ENCODE results near the gene KDM7A. TPM values are rescaled to one million over a fixed set of nuclear protein-coding genes. Genes with fewer than 3 reads are reported as not detected.
"Not testable (repeated sequence)": the region's sequence is repeated elsewhere in the genome, so short reads cannot be mapped to it uniquely, and the experiment has no call there.

The KDM7A gene
- polyA plus RNA-seq, 1 donor from 2014 or later, result 8.2 TPM

DNA sequence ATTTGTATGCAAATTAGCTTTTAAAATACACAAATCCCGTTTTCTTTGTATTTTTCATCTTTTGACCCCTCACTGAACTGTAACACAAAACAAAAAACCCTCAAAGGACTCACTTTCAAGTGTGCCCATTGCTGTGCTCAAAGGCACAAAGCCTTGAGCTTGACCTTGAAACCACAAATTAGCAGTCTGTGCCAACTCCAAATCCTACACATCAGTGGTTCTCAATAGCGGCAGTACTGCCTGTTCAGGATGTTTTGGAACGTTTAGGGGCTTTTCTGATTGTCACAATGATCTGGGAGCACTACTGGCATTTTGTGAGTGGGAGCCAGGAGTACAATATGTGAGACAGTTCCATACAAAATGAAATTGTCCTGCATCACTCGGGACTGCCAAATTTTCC is 55.5 kb downstream of the KDM7A start:
- Histone ChIP-seq H3K4me3 (ENCODE audit: low read length) (no peak overlapping the region), H3K9me2 (ENCODE audit: insufficient read depth, low read length) (no peaks in the 10 kb centered on the region), H3F3A (ENCODE audit: insufficient read depth, low read length, poor library complexity, severe bottlenecking) (peaks cover 3% of the 10 kb centered on the region), H3K9me3 (ENCODE audit: low read length) (no peaks in the 10 kb centered on the region), H3K9ac (ENCODE audit: low read length) (no peak overlapping the region), H3K36me3 (ENCODE audit: insufficient read depth, low read length) (no peaks in the 10 kb centered on the region), H3K79me2 (replicated peaks; ENCODE audit: insufficient read depth, low read length) (no peaks in the 10 kb centered on the region), H3K4me2 (ENCODE audit: low read length) (no peak overlapping the region), H3K27ac (ENCODE audit: low read length) (no peak overlapping the region), H4K20me1 (ENCODE audit: insufficient read depth) (no peaks in the 10 kb centered on the region), H2AFZ (ENCODE audit: low read depth, low read length) (no peak overlapping the region), H3K27me3 (ENCODE audit: insufficient read depth, low read depth, low read length) (no peaks in the 10 kb centered on the region)
- no peak for TF ChIP-seq EZH2 (IDR thresholded peaks at IDR 0.05; ENCODE audit: borderline replicate concordance, insufficient read depth, low read length, poor library complexity, severe bottlenecking)
- no peak for TF ChIP-seq TAF1 (IDR thresholded peaks at IDR 0.05; ENCODE audit: low read depth)
- TF ChIP-seq, protein P1, sequence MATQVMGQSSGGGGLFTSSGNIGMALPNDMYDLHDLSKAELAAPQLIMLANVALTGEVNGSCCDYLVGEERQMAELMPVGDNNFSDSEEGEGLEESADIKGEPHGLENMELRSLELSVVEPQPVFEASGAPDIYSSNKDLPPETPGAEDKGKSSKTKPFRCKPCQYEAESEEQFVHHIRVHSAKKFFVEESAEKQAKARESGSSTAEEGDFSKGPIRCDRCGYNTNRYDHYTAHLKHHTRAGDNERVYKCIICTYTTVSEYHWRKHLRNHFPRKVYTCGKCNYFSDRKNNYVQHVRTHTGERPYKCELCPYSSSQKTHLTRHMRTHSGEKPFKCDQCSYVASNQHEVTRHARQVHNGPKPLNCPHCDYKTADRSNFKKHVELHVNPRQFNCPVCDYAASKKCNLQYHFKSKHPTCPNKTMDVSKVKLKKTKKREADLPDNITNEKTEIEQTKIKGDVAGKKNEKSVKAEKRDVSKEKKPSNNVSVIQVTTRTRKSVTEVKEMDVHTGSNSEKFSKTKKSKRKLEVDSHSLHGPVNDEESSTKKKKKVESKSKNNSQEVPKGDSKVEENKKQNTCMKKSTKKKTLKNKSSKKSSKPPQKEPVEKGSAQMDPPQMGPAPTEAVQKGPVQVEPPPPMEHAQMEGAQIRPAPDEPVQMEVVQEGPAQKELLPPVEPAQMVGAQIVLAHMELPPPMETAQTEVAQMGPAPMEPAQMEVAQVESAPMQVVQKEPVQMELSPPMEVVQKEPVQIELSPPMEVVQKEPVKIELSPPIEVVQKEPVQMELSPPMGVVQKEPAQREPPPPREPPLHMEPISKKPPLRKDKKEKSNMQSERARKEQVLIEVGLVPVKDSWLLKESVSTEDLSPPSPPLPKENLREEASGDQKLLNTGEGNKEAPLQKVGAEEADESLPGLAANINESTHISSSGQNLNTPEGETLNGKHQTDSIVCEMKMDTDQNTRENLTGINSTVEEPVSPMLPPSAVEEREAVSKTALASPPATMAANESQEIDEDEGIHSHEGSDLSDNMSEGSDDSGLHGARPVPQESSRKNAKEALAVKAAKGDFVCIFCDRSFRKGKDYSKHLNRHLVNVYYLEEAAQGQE (IDR thresholded peaks at IDR 0.05; ENCODE audit: borderline replicate concordance), result no peak
- TF ChIP-seq EP300 (conservative IDR thresholded peaks at IDR 0.05; ENCODE audit: poor library complexity, severe bottlenecking), result no peak
- no peak for TF ChIP-seq POLR2AphosphoS5 (IDR thresholded peaks at IDR 0.05)
- no peak for TF ChIP-seq SMC3 (conservative IDR thresholded peaks at IDR 0.05; ENCODE audit: poor library complexity)
- no peak for TF ChIP-seq RAD21 (conservative IDR thresholded peaks at IDR 0.05)
- no peak for TF ChIP-seq MXI1 (conservative IDR thresholded peaks at IDR 0.05; ENCODE audit: poor library complexity, severe bottlenecking)
- TF ChIP-seq, protein P2, sequence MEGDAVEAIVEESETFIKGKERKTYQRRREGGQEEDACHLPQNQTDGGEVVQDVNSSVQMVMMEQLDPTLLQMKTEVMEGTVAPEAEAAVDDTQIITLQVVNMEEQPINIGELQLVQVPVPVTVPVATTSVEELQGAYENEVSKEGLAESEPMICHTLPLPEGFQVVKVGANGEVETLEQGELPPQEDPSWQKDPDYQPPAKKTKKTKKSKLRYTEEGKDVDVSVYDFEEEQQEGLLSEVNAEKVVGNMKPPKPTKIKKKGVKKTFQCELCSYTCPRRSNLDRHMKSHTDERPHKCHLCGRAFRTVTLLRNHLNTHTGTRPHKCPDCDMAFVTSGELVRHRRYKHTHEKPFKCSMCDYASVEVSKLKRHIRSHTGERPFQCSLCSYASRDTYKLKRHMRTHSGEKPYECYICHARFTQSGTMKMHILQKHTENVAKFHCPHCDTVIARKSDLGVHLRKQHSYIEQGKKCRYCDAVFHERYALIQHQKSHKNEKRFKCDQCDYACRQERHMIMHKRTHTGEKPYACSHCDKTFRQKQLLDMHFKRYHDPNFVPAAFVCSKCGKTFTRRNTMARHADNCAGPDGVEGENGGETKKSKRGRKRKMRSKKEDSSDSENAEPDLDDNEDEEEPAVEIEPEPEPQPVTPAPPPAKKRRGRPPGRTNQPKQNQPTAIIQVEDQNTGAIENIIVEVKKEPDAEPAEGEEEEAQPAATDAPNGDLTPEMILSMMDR (IDR thresholded peaks at IDR 0.05; ENCODE audit: poor library complexity, severe bottlenecking), result no peak

DNA sequence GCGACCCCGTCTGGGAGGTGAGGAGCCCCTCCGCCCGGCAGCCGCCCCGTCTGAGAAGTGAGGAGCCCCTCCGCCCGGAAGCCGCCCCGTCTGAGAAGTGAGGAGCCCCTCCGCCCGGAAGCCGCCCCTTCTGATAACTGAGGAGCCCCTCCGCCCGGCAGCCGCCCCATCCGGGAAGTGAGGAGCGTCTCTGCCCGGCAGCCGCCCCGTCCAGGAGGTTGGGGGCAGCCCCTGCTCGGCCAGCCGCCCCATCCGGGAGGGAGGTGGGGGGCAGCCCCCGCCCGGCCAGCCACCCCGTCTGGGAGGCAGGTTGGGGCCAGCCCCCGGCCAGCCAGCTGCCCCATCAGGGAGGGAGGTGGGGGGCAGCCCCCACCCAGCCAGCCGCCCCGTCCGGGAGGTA is 62.0 kb downstream of the KDM7A start:
- not testable (repeated sequence) for H3K4me2 ChIP-seq (ENCODE audit: low read length); H3K9me2 ChIP-seq (ENCODE audit: insufficient read depth, low read length); H3K79me2 ChIP-seq (replicated peaks; ENCODE audit: insufficient read depth, low read length); H3K9me3 ChIP-seq (ENCODE audit: low read length); H2AFZ ChIP-seq (ENCODE audit: low read depth, low read length); H3F3A ChIP-seq (ENCODE audit: insufficient read depth, low read length, poor library complexity, severe bottlenecking); H3K27me3 ChIP-seq (ENCODE audit: insufficient read depth, low read depth, low read length); H3K9ac ChIP-seq (ENCODE audit: low read length); H3K27ac ChIP-seq (ENCODE audit: low read length); H4K20me1 ChIP-seq (ENCODE audit: insufficient read depth); H3K4me3 ChIP-seq (ENCODE audit: low read length)
- H3K36me3 ChIP-seq (ENCODE audit: insufficient read depth, low read length), result peaks cover 12% of the 10 kb centered on the region

DNA sequence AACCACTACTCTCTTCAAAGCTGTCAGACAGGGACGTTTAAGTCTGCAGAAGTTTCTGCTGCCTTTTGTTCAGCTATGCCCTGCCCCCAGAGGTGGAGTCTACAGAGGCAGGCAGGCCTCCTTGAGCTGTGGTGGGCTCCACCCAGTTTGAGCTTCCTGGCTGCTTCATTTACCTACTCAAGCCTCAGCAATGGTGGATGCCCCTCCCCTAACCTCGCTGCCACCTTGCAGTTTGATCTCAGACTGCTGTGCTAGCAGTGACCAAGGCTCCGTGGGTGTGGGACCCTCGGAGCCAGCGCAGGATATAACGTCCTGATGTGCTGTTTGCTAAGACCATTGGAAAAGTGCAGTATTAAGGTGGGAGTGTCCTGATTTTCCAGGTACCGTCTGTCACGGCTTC is 68.0 kb downstream of the KDM7A start:
- not testable (repeated sequence) for H3K4me3 ChIP-seq (ENCODE audit: low read length); H3K79me2 ChIP-seq (replicated peaks; ENCODE audit: insufficient read depth, low read length); H3K27ac ChIP-seq (ENCODE audit: low read length); H4K20me1 ChIP-seq (ENCODE audit: insufficient read depth); H3K9me3 ChIP-seq (ENCODE audit: low read length); H3K4me2 ChIP-seq (ENCODE audit: low read length); H3F3A ChIP-seq (ENCODE audit: insufficient read depth, low read length, poor library complexity, severe bottlenecking); H3K9ac ChIP-seq (ENCODE audit: low read length); H3K9me2 ChIP-seq (ENCODE audit: insufficient read depth, low read length); H2AFZ ChIP-seq (ENCODE audit: low read depth, low read length); H3K27me3 ChIP-seq (ENCODE audit: insufficient read depth, low read depth, low read length)
- H3K36me3 ChIP-seq (ENCODE audit: insufficient read depth, low read length), result peaks cover 12% of the 10 kb centered on the region

All from neural cell (in vitro differentiated cells).